ENCODE measurements around the gene PTPRN.

The PTPRN gene

DNA sequence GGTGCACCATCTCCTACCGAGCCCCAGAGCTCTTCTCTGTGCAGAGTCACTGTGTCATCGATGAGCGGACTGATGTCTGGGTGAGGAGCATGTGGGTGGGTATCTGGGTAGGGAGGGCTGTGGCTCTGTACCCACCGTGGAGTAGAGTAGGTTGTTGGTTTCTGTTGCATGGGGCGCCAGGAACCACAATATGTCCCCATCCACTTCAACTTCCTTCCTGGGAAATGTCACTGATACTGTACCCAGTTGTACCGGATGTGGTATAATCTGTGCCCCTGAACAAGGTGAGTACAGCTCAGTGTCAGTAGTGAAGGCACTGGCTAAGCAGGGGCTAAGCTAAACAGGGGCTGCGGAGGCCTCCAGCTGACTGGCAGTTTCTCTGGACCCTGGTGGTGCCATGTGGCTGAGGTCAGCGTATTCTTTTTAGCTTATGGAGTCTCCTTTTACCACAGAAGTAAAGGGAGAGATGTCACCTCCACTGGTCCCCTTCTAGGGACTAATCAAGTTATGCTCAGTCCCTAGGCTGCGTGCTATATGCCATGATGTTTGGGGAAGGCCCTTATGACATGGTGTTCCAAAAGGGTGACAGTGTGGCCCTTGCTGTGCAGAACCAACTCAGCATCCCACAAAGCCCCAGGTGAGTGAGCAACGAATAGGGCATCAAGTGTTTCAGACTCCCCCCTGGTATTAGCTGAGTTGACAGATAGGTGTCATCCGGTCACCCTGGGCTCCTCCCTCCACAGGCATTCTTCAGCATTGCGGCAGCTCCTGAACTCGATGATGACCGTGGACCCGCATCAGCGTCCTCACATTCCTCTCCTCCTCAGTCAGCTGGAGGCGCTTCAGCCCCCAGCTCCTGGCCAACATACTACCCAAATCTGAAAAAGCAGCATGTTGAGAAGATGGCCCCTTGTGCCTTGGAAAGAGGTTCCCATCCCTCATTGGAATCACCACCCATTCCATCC, 61.2 kb downstream of the PTPRN start:
- Histone ChIP-seq H3K9ac (ENCODE audit: low read depth in 1 of 2, low read length in 2 of 2) (peak overlapping the region in 1 of 2 donors; percentile 38), H3K27ac (ENCODE audit: low read depth, low read length) (peak overlapping the region; percentile 10), H3K4me1 (ENCODE audit: control insufficient read depth in 1 of 2, insufficient read depth in 2 of 2, low read length in 2 of 2) (peaks cover 84 to 85% of the 10 kb centered on the region in 2 donors), H3K27me3 (ENCODE audit: control insufficient read depth in 1 of 2, insufficient read depth in 2 of 2, low read length in 2 of 2) (no peaks in the 10 kb centered on the region), H3K9me3 (ENCODE audit: control insufficient read depth in 1 of 2, low read length in 2 of 2) (no peaks in the 10 kb centered on the region), H3K36me3 (ENCODE audit: control insufficient read depth in 1 of 2, insufficient read depth in 2 of 2, low read length in 2 of 2) (peaks cover 14 to 30% of the 10 kb centered on the region in 2 donors), H3K4me3 (ENCODE audit: low read depth in 1 of 2, low read length in 2 of 2) (peak overlapping the region in 1 of 2 donors; percentile 54)

- H3K4me1 ChIP-seq (ENCODE audit: control insufficient read depth in 1 of 2, insufficient read depth in 2 of 2, low read length in 2 of 2), result peaks cover 72 to 73% of the 10 kb centered on the region in 2 donors
- H3K36me3 ChIP-seq (ENCODE audit: control insufficient read depth in 1 of 2, insufficient read depth in 2 of 2, low read length in 2 of 2), result peaks cover 14 to 30% of the 10 kb centered on the region in 2 donors
- H3K4me3 ChIP-seq (ENCODE audit: low read depth in 1 of 2, low read length in 2 of 2), result peak overlapping the region; percentile 34 to 71
- H3K9ac ChIP-seq (ENCODE audit: low read depth in 1 of 2, low read length in 2 of 2), result no peak overlapping the region
- no peak overlapping the region for H3K27ac ChIP-seq (ENCODE audit: low read depth, low read length)
- no peaks in the 10 kb centered on the region for H3K9me3 ChIP-seq (ENCODE audit: control insufficient read depth in 1 of 2, low read length in 2 of 2)
- no peaks in the 10 kb centered on the region for H3K27me3 ChIP-seq (ENCODE audit: control insufficient read depth in 1 of 2, insufficient read depth in 2 of 2, low read length in 2 of 2)
These were observed 62.6 kb downstream of the PTPRN start for GRCh38 chr2:219246559-219246958.

- peak overlapping the region; percentile 68 to 95 for H3K9ac ChIP-seq (ENCODE audit: low read depth in 1 of 2, low read length in 2 of 2)
- peak overlapping the region; percentile 90 for H3K27ac ChIP-seq (ENCODE audit: low read depth, low read length)
- H3K9me3 ChIP-seq (ENCODE audit: control insufficient read depth in 1 of 2, low read length in 2 of 2), result no peaks in the 10 kb centered on the region
- H3K4me1 ChIP-seq (ENCODE audit: control insufficient read depth in 1 of 2, insufficient read depth in 2 of 2, low read length in 2 of 2), result peaks cover 65 to 66% of the 10 kb centered on the region in 2 donors
- H3K4me3 ChIP-seq (ENCODE audit: low read depth in 1 of 2, low read length in 2 of 2), result peak overlapping the region; percentile 71 to 87
- H3K27me3 ChIP-seq (ENCODE audit: control insufficient read depth in 1 of 2, insufficient read depth in 2 of 2, low read length in 2 of 2), result no peaks in the 10 kb centered on the region
- H3K36me3 ChIP-seq (ENCODE audit: control insufficient read depth in 1 of 2, insufficient read depth in 2 of 2, low read length in 2 of 2), result peaks cover 7 to 24% of the 10 kb centered on the region in 2 donors
These were observed 63.3 kb downstream of the PTPRN start for GRCh38 chr2:219245899-219246230.

DNA sequence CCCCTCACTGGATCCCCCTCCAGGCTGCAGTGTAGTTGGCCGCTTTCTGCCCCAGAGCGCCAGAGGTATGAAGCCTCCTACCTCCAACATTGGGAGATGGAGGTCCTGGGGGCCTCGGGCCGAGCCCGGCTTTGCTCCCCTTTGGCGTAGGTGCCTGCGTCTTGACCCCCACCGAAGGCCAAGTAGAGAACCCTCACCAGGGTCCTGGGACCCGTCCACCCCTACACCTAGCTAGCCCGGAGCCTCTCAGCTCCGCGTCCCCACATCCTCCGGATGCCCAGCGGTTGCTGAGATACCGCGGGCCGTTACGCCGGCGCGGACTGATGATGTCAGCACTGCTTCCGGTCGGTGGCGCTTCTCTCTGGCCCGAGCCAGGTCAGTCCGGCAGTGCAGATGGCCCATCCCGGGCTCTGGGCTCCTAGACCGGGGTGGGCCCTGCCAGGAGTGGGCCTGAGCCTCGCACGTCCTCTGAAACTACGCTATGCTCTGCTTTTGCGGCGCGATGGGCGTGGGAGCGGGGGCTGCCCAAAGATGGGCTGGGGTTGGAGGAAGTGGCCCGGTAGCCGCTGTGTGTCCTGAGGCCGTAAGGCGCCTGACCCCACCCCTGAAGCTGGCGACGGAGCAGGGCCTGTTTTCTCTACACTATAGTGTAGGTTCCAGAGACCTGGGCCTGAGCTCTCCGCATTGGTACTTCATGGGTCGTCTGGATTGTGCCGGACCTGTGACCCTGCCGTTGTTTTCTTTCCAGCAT, 63.9 kb downstream of the PTPRN start, which contains the start of the genes GLB1L and STK16:
TSS of gene GLB1L (minus strand) at position 297 of the 751 bp plus-strand sequence. CDS start 1,871 bp downstream, outside the sequence.
TSS of gene STK16 (plus strand) at position 332 of the 751 bp plus-strand sequence. CDS start 521 bp downstream, outside the sequence.
- H3K27me3 ChIP-seq (ENCODE audit: control insufficient read depth in 1 of 2, insufficient read depth in 2 of 2, low read length in 2 of 2), result no peaks in the 10 kb centered on the region
- H3K4me3 ChIP-seq (ENCODE audit: low read depth in 1 of 2, low read length in 2 of 2), result peak within 1 kb of the TSS; percentile 71 to 87
- H3K36me3 ChIP-seq (ENCODE audit: control insufficient read depth in 1 of 2, insufficient read depth in 2 of 2, low read length in 2 of 2), result peaks cover 7 to 18% of the 10 kb centered on the region in 2 donors
- peaks cover 60% of the 10 kb centered on the region in 2 donors for H3K4me1 ChIP-seq (ENCODE audit: control insufficient read depth in 1 of 2, insufficient read depth in 2 of 2, low read length in 2 of 2)
- no peaks in the 10 kb centered on the region for H3K9me3 ChIP-seq (ENCODE audit: control insufficient read depth in 1 of 2, low read length in 2 of 2)
- H3K27ac ChIP-seq (ENCODE audit: low read depth, low read length), result peak within 1 kb of the TSS; percentile 90
- H3K9ac ChIP-seq (ENCODE audit: low read depth in 1 of 2, low read length in 2 of 2), result peak within 1 kb of the TSS; percentile 68 to 95

GRCh38 chr2:219244789-219245147, 64.4 kb downstream of the PTPRN start:
- peaks cover 54 to 55% of the 10 kb centered on the region in 2 donors for H3K4me1 ChIP-seq (ENCODE audit: control insufficient read depth in 1 of 2, insufficient read depth in 2 of 2, low read length in 2 of 2)

DNA sequence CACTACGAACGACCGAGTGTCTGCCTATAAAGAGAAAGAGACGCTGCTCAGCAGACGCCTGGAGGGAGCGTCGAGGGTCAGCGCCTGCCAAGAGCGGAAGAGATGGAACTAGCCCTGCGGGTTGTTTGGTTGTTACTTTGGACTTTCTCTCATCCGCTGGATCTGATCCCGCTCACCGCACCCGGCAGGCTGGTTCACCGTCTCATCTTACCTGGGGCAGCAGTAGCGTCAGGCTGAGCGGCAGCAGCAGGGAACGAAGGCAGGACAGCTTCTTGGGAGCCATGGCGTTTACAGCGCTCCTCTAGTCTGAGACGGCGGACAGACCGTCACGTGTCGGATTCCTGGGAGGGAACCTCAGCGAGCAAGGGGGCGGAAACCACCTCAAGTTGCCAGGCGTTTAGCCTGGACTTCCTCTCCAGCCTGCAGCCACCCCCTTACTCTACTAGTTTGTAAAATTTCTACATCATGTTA, 65.9 kb downstream of the PTPRN start:
- Histone ChIP-seq H3K9me3 (ENCODE audit: control insufficient read depth in 1 of 2, low read length in 2 of 2) (no peaks in the 10 kb centered on the region), H3K4me3 (ENCODE audit: low read depth in 1 of 2, low read length in 2 of 2) (peak overlapping the region; percentile 50 to 59), H3K27me3 (ENCODE audit: control insufficient read depth in 1 of 2, insufficient read depth in 2 of 2, low read length in 2 of 2) (no peaks in the 10 kb centered on the region), H3K36me3 (ENCODE audit: control insufficient read depth in 1 of 2, insufficient read depth in 2 of 2, low read length in 2 of 2) (peaks cover 7 to 15% of the 10 kb centered on the region in 2 donors), H3K4me1 (ENCODE audit: control insufficient read depth in 1 of 2, insufficient read depth in 2 of 2, low read length in 2 of 2) (peaks cover 40% of the 10 kb centered on the region in 2 donors), H3K9ac (ENCODE audit: low read depth in 1 of 2, low read length in 2 of 2) (peak overlapping the region in 1 of 2 donors; percentile 33), H3K27ac (ENCODE audit: low read depth, low read length) (no peak overlapping the region)

More at GRCh38 chr2:219244789-219245147, 64.4 kb downstream of the PTPRN start:
- Histone ChIP-seq H3K27me3 (ENCODE audit: control insufficient read depth in 1 of 2, insufficient read depth in 2 of 2, low read length in 2 of 2) (no peaks in the 10 kb centered on the region), H3K27ac (ENCODE audit: low read depth, low read length) (peak overlapping the region; percentile 90), H3K4me3 (ENCODE audit: low read depth in 1 of 2, low read length in 2 of 2) (peak overlapping the region; percentile 71 to 87), H3K9me3 (ENCODE audit: control insufficient read depth in 1 of 2, low read length in 2 of 2) (no peaks in the 10 kb centered on the region), H3K36me3 (ENCODE audit: control insufficient read depth in 1 of 2, insufficient read depth in 2 of 2, low read length in 2 of 2) (peaks cover 7 to 15% of the 10 kb centered on the region in 2 donors), H3K9ac (ENCODE audit: low read depth in 1 of 2, low read length in 2 of 2) (peak overlapping the region; percentile 68 to 95)
